CD4-positive, alpha-beta T cell treated with Interleukin-21 for 1 hour (primary cell): Measurements from ENCODE around the gene NES.

Experiments
- DNase-seq: peaks from one replicate; pipeline ENCODE4 v3.0.0-alpha.2; 2020

The NES gene

GRCh38 chr1:156703336-156703735 is 26.1 kb upstream of the NES start:
- DNase-seq = no peak

GRCh38 chr1:156700736-156701531 is 23.7 kb upstream of the NES start:
- no peak for DNase-seq

- DNase-seq = no peak
Measured at GRCh38 chr1:156698995-156699394, 21.8 kb upstream of the NES start.

- no peak for DNase-seq
Measured at GRCh38 chr1:156697481-156697880, 20.3 kb upstream of the NES start.

GRCh38 chr1:156696755-156697154 is 19.5 kb upstream of the NES start:
- DNase-seq = no peak

GRCh38 chr1:156694690-156694962 is 17.4 kb upstream of the NES start:
- DNase-seq = no peak

GRCh38 chr1:156693848-156694689 is 16.9 kb upstream of the NES start:
- no peak for DNase-seq

GRCh38 chr1:156692925-156693847 is 16.0 kb upstream of the NES start:
- peak; percentile 31 for DNase-seq

GRCh38 chr1:156692441-156692924 is 15.3 kb upstream of the NES start:
- no peak for DNase-seq

- DNase-seq = no peak
Measured at GRCh38 chr1:156691665-156692440, 14.6 kb upstream of the NES start.

- no peak for DNase-seq
Measured at GRCh38 chr1:156691191-156691590, 14.0 kb upstream of the NES start.

- no peak for DNase-seq
Measured at GRCh38 chr1:156690675-156691036, 13.4 kb upstream of the NES start.

GRCh38 chr1:156689953-156690674 is 12.9 kb upstream of the NES start:
- DNase-seq = no peak

GRCh38 chr1:156689035-156689952 is 12.1 kb upstream of the NES start:
- peak; percentile 81 for DNase-seq

- DNase-seq = peak; percentile 18
Measured at GRCh38 chr1:156684227-156684782, 7.1 kb upstream of the NES start.

- no peak for DNase-seq
Measured at GRCh38 chr1:156682166-156682890, 5.1 kb upstream of the NES start.

- DNase-seq = no peak
Measured at GRCh38 chr1:156681196-156681960, 4.2 kb upstream of the NES start.

- no peak for DNase-seq
Measured at GRCh38 chr1:156680056-156680455, 2.8 kb upstream of the NES start.
